ENCODE measurements around the gene TNFAIP8.
"Not testable (repeated sequence)": the region's sequence is repeated elsewhere in the genome, so short reads cannot be mapped to it uniquely, and the experiment has no call there.

The TNFAIP8 gene

DNA sequence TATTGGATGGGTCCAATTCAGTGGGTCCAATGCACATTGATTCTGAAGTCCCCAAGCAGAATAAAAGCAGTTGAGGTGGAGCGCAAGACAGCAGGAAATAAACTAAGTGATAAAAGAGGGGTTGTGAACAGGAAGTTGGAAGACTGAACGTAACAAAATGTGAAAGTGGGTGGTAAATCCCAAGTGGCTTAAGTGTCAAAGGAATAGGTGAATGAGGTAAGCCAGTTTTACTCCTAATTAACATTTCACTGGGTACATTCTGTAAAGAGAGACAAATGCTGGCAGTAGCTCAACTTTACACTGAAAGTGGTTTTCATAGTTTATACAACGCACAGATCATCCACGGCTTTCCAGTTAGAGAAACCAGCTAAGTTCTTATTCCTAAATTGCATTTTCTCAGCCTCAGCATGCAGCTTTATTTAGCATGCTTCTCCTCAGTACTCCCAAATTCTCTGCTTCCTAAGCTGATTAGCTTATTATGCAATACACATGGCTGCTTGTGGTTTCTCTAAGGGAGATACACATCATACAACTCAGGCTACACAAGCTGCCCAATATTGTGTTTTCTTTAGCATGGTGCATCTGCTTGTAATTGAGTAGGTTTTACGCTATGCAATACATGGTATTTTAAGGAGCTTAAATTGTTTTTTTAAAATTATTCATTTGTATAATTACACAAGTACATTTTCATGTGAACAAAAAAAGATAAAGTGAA, 62.2 kb downstream of the TNFAIP8 start:
- DNase-seq (ENCODE audit: low read depth in 2 of 2, low spot score in 1 of 2) = no peak

DNA sequence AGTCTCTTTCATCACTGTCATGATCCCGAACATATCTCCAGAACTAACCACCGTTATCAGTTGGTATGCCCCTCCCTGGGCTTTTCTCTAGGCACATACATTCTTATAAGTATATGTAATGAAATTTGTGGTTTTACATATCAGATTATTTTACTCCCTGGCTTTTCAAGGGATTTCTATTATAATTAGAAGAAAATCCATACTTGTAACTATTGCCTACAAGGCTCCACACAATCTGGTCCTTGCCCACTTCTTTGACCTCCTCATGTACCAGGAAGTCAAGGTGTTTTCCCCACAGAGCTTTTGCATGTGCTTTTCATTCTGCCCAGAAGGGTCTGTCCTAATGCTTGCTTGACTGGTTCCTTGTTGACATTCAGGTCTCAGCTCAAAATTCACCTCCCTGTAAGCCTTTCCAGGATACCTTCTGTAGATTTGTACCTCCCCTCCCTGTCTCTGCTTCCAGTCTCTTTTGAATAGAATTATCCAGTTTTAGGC, 62.8 kb downstream of the TNFAIP8 start:
- DNase-seq (ENCODE audit: low read depth in 2 of 2, low spot score in 1 of 2) = no peak

DNA sequence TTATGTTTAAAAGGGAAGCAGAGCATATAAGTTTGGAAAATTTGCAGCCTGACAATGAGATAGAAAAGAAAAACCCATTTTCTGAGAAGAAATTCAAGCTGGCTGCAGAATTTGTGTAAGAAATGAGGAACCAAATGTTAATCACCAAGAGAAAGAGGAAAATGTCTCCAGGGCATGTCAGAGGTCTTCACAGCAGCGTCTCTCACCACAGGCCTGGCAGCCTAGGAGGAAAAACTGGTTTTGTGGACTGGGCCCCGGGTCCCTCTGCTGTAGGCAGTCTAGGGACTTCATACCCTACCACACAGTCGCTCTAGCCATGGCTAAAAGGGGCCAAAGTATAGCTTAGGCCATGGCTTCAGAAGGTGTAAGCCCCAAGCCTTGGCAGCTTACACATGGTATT, 64.3 kb downstream of the TNFAIP8 start:
- no peak for DNase-seq (ENCODE audit: low read depth in 2 of 2, low spot score in 1 of 2)

DNA sequence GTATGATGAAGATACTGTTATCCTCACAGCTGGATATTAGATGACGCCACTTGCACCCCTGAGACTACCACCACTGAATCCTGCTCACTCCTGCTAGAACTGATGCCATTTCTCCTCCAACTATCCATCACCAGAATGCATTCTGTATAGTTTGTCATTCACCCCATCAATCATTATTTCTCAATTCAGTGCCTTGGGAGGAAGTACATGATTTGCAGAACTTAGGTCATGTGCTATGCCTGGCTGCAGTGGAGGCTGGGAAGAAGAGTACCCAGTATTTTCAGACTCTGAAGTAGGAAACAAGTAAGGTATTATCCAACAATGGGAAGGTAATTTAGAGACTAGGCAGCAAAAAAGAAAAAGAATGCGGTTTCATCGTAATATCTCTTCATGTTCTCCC, 70.2 kb downstream of the TNFAIP8 start:
- DNase-seq (ENCODE audit: low read depth in 2 of 2, low spot score in 1 of 2) = no peak

DNA sequence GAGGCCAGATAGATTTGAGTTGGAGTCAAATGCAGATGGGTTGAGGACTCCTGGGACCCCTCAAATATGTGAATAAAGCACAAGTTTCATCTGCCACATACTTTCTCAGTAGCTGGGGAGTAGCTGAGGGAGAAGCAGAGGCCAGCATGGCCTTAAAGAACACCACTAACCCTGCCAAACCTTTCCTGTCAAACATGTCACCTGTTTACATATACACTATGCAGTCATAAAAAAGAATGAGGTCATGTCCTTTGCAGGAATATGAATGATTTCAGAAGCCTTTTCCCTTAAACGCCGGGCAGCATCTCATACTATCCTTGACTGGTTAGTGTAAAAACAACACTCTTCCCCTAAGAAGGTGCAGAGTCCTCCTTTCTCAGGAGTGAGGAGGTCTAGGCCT, 71.2 kb downstream of the TNFAIP8 start:
- DNase-seq (ENCODE audit: low read depth in 2 of 2, low spot score in 1 of 2) = no peak

DNA sequence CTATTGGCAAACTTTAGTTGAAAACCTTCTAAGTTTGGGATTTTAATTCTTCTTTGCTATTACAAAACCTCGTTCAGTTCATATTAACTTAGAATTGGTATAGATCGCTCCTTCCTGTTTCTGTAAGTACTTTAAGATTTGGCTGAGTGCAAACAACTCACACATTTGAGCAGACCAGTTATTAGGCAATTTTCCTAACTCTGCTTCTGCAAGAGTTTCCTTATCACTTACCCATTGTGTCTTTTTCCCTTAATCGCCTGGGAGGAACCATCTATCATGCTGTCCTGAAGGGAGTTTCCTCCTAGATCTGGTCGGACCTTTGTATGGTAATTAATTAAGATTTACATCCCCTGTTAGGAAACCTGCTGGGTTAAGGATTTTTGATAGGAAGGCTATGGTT, 71.8 kb downstream of the TNFAIP8 start:
- not testable (repeated sequence) for DNase-seq (ENCODE audit: low read depth in 2 of 2, low spot score in 1 of 2)

DNA sequence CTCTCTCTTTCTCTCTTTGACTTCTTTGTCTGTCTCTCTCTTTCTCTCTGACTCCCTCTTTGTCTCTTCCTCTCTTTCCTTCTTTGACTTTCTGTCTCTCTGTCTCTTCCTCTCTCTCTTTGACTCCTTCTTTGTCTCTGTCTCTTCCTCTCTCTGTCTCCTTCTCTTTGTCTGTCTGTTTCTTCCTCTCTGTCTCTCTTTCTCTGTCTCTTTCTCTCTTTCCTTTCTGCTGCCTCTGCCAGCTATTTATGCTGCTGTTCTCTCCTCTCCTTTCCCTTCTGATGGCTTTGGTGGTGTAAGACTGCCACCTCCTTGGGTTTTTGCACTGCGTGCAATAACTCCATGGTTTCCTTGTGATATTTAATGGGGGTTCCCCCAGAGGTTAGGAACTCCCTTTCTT, 72.3 kb downstream of the TNFAIP8 start:
- DNase-seq (ENCODE audit: low read depth in 2 of 2, low spot score in 1 of 2) = not testable (repeated sequence)

DNA sequence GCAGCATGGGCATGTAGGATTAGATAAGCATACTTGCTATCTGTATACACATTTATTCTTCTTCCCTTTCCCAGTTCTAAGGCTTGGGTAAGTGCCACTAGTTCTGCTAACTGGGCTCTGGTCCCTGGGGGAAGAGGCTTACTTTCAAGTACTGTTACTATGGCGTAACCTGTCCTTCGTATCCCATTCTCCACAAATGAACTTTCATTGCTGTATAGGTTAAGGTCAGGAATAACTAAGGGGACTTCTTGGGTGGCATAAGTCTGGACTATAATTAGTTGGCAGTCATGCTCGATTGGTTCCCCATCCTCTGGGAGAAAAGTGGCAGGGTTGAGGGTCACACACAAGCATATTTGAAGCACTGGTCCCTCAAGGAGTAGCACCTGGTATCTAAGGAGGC, 72.8 kb downstream of the TNFAIP8 start:
- not testable (repeated sequence) for DNase-seq (ENCODE audit: low read depth in 2 of 2, low spot score in 1 of 2)

DNA sequence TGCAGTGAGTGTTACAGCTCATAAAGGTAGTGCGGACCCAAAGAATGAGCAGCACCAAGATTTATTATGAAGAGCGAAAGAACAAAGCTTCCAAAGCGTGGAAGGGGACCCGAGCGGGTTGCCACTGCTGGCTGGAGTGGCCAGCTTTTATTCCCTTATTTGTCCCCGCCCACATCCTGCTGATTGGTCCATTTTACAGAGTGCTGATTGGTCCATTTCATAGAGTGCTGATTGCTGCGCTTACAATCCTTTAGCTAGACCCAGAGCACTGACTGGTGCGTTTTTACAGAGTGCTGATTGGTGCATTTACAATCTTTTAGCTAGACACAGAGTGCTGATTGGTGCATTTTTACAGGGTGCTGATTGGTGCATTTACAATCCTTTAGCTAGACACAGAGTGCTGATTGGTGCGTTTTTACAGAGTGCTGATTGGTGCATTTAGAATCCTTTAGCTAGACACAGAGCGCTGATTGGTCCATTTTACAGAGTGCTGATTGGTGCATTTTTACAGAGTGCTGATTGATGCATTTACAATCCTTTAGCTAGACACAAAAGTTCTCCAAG, 76.9 kb downstream of the TNFAIP8 start:
- DNase-seq (ENCODE audit: low read depth in 2 of 2, low spot score in 1 of 2) = not testable (repeated sequence)

DNA sequence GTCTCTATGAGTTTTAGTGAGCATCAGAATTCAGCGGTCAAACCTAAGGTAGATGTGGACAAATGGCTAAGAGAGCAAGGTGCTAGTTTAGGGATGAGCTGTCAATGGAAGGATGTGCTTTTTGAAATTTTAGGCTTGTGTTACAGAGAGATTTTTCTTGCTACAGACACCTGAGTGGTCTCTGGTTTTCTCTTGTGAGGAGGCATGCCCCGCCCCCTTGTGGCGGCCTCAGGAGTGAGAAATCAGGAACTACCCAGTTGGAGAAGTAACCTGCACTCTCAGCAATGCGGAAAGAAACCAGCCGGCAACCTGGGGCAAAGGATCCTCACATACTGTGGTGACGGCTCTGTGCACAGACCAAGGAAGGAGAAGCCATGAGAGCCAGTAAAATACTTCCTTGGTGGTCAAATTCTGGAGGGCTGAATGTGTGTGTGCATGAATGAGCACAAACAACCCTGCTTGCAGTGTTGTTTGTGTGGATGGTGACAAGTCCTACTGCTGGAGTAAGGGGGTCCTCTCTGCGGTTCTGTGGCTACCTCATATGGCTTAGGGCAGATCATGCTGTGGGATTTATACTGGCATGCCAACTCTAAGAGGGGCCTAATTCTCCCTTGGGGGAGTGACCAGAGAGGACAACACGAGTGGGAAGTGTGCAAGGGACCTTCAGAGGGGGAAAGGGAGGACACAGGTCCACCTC, 79.8 kb downstream of the TNFAIP8 start:
- peak; percentile 24 to 56 for DNase-seq (ENCODE audit: low read depth in 2 of 2, low spot score in 1 of 2)

DNA sequence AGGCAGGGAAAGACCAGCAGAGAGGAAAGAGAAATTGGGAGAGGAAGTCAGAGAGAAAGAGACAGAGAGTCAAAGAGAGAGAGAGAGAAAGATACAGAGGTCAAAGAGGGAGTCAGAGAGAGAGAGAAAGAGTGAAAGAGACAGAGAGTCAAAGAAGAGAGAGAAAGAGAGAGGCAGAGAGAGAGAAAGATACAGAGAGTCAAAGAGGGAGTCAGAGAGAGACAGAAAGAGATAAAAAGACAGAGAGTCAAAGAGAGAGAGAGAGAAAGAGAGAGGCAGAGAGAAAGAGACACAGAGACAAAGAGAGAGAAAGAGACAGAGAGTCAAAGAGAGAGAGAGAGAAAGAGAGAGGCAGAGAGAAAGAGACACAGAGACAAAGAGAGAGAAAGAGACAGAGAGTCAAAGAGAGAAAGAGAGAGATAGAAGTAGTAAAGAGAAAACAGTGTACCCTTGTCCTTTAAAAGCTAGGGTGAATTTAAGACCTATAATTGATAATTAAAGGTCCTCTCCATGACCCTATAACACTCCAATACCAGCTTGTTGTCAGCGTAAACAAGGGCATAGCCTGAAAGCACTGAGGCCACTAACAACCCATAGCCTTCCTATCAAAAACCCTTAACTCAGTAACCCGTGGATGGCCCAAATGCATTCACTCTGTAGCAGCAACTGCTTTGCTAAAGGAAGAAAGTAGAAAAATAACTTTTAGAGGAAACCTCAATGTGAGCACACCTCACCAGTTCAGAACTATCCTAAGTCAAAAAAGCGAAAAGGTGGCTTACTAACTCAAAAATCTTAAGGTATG, 82.2 kb downstream of the TNFAIP8 start:
- not testable (repeated sequence) for DNase-seq (ENCODE audit: low read depth in 2 of 2, low spot score in 1 of 2)

DNA sequence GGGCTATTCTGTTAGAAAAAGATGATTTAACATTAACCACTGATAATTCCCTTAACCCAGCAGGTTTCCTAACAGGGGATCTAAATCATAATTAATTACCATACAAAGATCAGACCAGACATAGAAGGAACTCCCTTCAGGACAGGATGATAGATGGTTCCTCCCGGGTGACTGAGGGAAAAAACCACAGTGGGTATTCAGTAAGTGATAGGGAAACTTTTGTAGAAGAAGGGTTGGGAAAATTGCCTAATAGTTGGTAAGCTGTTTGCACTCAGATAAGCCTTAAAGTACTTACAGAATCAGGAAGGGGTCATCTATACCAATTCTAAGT, 82.7 kb downstream of the TNFAIP8 start:
- not testable (repeated sequence) for DNase-seq (ENCODE audit: low read depth in 2 of 2, low spot score in 1 of 2)

DNA sequence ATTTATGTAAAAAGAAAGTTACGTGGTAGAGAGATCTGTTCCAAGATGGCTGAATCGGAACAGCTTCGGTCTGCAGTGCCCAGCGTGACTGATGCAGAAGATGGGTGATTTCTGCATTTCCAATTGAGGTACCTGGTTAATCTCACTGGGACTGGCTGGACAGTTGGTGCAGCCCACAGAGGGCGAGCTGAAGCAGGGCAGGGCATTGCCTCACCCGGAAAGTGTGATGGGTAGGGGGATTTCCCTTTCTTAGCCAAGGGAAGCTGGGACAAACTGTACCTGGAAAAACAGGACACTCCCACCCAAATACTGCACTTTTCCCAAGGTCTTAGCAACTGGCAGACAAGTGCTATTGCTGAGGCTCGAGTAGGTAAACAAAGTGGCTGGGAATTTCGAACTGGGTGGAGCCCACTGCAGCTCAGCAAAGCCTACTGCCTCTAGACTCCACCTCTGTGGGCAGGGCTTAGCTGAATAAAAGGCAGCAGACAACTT, 83.4 kb downstream of the TNFAIP8 start:
- no peak for DNase-seq (ENCODE audit: low read depth in 2 of 2, low spot score in 1 of 2)

DNA sequence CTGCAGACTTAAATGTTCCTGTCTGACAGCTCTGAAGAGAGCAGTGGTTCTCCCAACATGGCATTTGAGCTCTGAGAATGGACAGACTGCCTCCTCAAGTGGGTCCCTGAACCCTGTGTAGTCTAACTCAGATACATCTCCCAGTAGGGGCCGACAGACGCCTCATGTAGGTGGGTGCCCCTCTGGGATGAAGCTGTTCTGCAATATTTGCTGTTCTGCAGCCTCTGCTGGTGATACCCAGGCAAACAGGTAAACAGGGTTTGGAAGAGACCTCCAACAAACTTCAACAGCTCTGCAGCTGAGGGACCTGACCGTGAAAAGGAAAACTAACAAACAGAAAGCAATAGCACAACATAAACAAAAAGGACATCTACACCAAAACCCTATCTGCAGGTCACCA, 83.8 kb downstream of the TNFAIP8 start:
- not testable (repeated sequence) for DNase-seq (ENCODE audit: low read depth in 2 of 2, low spot score in 1 of 2)

DNA sequence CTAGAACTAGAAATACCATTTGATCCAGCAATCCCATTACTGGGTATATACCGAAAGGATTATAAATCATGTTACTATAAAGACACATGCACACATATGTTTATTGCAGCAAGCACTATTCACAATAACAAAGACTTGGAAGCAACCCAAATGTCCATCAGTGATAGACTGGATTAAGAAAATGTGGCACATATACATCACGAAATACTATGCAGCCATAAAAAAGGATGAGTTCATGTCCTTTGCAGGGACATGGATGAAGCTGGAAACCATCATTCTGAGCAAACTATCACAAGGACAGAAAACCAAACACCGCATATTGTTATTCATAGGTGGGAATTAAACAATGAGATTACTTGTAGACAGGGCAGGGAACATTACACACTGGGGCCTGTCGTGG, 88.8 kb downstream of the TNFAIP8 start:
- not testable (repeated sequence) for DNase-seq (ENCODE audit: low read depth in 2 of 2, low spot score in 1 of 2)

DNA sequence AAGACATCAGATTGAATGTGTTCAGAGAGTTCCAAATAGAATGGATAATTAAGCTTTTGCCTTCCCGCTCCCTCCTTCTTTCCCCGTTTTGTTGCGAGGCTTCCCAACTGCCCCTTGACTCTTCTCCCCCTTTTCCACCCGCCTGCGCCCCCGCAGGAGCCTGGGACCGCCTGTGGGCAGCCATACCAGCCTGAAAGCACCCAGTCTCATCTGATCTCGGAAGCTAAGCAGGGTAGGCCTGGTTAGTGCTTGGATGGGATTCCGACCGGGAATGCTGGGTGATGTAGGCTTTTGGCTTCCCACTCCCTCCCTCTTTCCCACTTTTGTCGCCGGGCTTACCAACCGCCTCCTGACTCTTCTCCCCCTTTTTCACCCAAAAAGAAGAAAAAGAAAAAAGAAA, 89.7 kb downstream of the TNFAIP8 start:
- DNase-seq (ENCODE audit: low read depth in 2 of 2, low spot score in 1 of 2) = no peak
